GM12891 (cell line): Measurements from ENCODE around the gene RELCH.

ENCODE experiments used
- PAX5 ChIP-seq: IDR thresholded peaks from 2 replicates; pipeline ENCODE4 v1.6.1; 2011; ENCODE audit warnings: low read length, moderate library complexity, mild to moderate bottlenecking; ENCODE audit not compliant: insufficient read depth, severe bottlenecking
- POLR2A ChIP-seq: IDR thresholded peaks from 2 replicates; pipeline ENCODE4 v1.6.1; 2011; ENCODE audit warnings: low read depth, low read length, control low read depth
- POLR2AphosphoS5 ChIP-seq: IDR thresholded peaks from 2 replicates; pipeline ENCODE4 v1.6.1; 2011; ENCODE audit warnings: low read depth, low read length, control low read depth
- POU2F2 ChIP-seq: IDR thresholded peaks from 2 replicates; pipeline ENCODE4 v1.6.1; 2011; ENCODE audit warnings: low read depth, mild to moderate bottlenecking, control low read depth, low read length, moderate library complexity
- SPI1 ChIP-seq: IDR thresholded peaks from 2 replicates; pipeline ENCODE4 v1.6.1; 2011; ENCODE audit warnings: low read depth, low read length, control low read depth
- TAF1 ChIP-seq: IDR thresholded peaks from 2 replicates; pipeline ENCODE4 v1.6.1; 2011; ENCODE audit warnings: low read depth, low read length, control low read depth

DNA sequence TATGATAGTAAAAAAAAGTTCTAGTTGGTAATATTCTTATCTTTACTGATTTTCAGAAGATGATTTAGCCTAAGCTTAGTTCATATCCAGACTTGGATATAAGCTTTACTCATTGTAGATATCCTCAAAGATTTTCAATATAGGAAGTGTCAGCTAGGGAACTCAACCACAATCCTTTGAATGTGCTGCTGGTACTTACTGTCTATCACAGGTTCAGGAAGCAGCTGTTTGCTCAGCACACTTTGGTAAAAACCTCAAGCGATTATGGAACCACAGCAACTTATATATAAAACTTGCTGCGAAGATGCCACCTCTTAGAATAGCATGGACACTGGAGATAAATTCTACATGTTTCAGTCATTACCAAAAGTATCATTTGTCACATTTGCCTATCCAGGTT is 77.9 kb downstream of the RELCH start:
- TF ChIP-seq POLR2AphosphoS5 (no peak), POLR2A (no peak), TAF1 (no peak), SPI1 (no peak), PAX5 (no peak), POU2F2 (no peak)
